ENCODE data around the gene RAB3B.

DNA sequence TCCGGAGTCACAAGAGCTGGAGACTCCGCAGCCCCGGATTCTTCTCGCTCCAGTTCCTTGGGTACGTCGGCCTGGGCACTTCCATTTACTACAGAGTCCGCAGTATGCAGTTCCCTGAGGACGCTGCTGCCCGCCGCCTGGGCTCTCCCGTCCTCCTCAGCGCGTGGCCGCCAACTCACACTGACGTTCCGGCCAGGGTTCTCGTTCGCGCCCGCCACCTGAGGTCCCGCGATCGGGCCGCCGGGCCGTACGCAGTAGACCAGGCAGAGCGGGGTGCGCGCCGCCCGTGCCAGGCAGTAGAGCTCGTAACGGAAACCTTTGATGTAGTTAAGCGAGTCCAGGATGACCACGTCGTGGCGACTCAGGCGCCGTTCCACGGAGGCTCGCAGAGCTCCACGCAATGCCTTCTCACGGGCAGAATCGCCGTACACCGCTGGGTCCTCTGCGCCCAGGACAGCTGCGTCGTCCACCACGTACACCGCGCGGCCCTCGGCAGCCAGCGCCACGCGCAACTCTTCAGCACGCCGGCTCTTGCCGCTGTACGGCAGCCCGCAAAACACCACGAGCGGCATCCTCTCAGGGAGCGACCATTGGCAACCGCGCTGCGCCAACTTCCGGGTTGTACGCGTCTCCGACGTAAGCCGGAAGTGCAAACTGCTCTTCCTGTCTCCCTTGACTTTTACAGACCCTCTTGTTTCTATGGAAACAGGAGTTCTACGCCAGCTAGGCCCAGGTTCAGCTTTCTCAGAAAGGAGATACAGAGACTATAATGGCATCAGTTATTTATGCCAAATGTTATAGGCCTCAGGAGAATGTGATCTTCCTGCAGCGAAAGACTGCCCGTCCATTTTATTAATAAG is 42.9 kb upstream of the RAB3B start, which contains the start of gene KTI12:
- TF ChIP-seq POLR2A (IDR thresholded peaks at IDR 0.05): peak in 1 of 2 donors; percentile 58
- no peak for TF ChIP-seq CTCF (IDR thresholded peaks at IDR 0.05)

All from heart left ventricle (tissue), 13 donors.